Iris pigment epithelial cell (primary cell): Measurements from ENCODE around the gene SIM2.

Source experiments
- DNase-seq: peaks from one replicate; pipeline ENCODE4 v3.0.0-alpha.2; 2011; ENCODE audit warnings: low read depth

SIM2 gene

DNA sequence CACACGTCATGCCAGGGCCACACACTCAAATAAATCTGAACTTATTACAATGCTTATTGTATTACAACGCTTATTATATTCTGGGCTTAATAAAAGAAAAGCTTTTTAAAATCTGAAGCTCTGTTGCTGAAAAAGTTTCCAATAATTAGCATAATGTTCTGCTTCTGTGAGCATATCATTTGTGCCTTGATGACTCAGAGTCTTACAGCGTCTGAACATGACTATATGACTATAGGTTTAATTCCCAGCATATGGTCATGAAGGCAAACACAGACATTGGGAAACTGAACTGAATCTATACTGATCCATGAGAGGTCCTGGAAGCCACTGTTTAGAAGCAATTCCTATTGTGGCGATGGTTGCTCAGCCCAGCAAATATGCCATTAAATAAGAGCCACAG is 66.3 kb downstream of the SIM2 start:
- DNase-seq: peak; percentile 32

DNA sequence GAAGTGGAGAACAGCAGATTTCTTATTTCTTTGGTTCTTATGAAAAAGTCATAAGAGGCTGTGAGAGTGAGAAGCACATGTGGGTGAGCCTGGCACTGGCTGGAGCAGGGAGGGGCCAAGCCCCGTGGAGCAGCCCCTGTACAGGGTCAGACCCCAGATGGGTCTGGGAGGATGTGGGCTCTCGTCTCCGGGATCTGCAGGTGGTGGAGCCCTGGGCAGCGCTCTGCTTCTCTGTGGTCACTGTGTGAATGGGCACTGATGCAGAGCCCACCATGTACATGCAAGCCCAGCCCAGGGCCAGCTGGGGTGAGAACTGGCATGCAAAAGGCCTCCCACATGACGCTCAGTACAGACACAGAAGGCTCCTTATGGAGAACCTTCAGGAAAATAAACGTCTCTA is 67.6 kb downstream of the SIM2 start:
- DNase-seq: no peak

GRCh38 chr21:36767096-36767495 is 68.2 kb downstream of the SIM2 start:
- no peak for DNase-seq

- no peak for DNase-seq
Measured at GRCh38 chr21:36768496-36768895, 69.6 kb downstream of the SIM2 start.

DNA sequence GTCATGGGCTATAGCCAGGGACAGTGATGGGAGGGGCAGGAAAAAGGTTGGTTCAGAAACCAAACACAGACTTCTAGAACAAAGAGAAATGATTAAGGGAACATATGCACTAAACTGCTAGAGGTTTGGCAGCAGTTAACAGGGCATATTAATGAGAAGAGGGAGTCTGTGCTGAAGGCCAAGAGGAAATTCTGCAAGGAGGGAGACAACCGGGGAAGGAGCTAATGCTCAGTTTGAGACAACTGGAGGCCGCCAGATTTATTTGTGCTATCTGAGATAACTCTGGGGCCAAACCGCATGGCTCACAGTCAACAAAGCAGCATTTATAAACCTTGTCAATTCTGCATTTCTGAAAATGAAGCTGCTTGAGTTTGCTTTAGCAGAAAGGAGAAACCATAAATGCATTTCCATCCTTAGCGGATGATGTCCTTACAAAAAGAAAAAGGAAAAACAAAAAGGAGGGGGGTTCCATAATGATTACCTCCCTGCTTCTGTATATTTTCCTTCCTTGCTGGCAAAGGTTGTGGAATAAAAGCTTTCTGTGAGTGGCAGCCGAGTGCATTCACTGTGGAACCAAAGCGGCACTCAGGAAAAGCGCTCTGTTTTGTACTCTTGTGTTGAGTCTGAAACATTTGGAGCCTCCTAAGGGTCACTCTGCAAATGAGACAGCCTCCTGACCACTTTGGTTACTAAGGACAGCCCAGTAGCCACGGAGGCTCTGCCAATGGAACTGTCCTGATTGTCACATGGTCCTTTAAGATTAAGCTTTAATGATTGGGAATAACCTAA is 70.3 kb downstream of the SIM2 start:
- DNase-seq: peak; percentile 66

DNA sequence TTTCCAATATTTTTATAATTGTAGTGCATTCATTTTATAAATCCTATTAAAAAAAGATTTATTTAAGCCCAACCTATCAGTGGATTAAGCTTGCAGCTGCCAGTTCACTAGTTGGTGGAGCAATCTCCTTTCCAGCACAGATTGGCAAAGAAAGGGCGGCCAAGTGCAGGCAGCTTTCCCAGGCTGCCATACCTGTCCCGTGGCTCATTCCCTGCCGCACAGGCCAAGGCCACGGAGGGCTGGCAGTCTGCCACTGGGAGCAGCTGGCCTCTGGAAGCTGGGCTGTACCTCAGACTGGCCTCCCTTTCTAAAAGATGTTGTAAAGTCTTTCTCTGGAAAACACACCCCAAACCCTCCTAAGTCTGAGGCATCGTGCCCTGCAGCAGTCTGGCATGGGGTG is 74.2 kb downstream of the SIM2 start:
- peak; percentile 76 for DNase-seq

DNA sequence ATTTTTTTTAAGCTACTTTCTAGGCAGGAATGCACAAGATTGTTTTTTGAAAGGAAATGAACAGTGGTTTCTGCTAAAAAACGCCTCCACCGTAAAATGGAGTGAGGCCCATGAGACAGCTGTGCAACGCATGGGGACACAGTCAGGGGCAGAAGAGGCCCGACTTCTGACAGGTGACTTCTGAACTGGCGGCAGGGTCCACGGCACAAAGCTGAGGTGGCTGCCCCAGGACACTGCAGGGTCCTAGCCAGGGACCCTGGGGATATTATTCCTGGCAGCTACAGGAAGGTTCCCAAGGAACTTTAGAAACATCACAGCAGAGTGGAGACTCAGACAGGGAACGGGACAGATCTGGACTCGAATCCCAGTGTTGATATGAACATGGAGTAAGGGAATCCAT is 75.1 kb downstream of the SIM2 start:
- no peak for DNase-seq

- no peak for DNase-seq
Measured at GRCh38 chr21:36776981-36777617, 78.2 kb downstream of the SIM2 start.

DNA sequence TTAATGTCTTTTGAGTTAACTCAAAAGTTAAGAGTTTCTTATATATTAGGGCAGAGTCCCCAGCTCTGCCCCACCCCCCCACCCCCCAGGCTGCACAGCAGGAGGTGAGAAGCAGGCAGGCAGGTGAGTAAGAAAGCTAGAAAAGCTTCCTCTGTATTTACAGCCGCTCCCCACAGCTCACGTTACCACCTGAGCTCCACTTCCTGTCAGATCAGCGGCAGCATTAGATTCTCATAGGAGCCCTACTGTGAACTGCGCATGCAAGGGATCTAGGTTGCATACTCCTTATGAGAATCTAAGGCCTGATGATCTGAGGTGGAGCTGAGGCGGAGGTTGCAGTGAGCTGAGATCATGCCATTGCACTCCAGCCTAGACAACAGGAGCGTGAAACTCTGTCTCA is 81.9 kb downstream of the SIM2 start:
- DNase-seq: no peak

GRCh38 chr21:36783612-36784374 is 84.9 kb downstream of the SIM2 start:
- DNase-seq: peak; percentile 96

DNA sequence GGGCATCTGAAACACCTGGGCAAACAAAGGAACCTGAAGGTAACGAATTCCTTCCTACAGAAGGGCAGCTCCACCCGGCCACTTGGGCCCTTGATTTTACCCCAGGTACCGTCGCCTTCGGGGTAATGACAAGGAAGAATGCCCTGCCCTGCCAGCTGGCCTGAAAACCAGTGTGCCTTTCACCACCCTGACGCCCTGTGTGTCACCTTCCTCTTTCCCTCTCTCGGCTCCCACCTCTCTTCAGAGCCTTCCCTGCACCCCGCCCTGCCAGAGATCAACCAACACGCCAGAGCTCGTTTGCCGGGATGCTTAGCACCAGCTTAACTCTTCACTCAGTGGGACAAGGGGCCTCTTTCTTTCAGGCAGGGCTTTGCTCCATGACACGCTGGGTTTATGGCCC is 86.0 kb downstream of the SIM2 start:
- no peak for DNase-seq

GRCh38 chr21:36785615-36786014 is 86.7 kb downstream of the SIM2 start:
- DNase-seq: no peak

- DNase-seq: no peak
Measured at GRCh38 chr21:36786186-36786585, 87.3 kb downstream of the SIM2 start.

DNA sequence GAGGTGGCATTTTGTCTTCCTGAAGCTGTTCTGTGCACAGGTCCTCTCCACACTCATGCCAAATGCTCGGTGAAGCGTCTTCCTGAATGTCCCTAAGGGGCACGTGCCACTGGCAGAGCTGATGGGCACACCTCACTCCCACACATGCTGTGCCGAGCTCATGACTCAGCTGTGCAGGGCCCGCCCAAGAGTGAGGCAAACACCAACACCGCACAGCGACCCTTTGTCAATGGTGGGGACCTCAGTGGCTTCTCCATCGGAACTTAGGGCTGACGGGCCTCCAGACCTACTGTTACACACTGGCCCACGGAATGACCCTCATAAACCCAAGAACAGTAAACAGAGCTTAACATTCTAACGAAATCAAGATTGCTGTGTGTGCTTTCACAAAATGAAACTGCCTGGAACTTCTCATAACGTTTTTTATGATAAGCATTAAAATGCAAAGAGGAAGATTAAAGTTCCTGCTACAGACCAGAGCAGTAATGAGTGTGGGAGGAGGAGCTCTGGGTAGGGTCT is 89.3 kb downstream of the SIM2 start:
- DNase-seq: peak; percentile 67

DNA sequence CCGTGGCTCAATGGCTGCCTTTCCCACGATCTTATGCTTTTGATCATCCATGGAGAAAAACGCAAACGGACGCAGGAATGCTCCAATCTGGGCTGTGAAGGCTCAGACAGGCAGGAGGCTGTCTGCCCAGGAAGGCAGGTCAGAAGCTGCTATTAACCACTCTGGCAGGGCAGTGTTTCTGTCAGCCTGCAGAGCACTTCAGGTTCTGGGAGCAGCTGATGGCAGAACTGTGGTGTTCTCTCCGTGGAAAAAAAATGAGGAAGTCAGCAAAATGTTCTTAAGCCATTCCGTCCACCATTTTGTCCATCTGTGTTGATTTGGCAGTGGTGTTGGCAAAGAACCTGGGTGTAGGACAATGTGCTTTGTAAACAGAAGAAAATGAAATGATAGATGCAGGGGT is 91.7 kb downstream of the SIM2 start:
- no peak for DNase-seq

- DNase-seq: no peak
Measured at GRCh38 chr21:36791180-36791579, 92.3 kb downstream of the SIM2 start.

- no peak for DNase-seq
Measured at GRCh38 chr21:36791695-36792470, 93.0 kb downstream of the SIM2 start.

DNA sequence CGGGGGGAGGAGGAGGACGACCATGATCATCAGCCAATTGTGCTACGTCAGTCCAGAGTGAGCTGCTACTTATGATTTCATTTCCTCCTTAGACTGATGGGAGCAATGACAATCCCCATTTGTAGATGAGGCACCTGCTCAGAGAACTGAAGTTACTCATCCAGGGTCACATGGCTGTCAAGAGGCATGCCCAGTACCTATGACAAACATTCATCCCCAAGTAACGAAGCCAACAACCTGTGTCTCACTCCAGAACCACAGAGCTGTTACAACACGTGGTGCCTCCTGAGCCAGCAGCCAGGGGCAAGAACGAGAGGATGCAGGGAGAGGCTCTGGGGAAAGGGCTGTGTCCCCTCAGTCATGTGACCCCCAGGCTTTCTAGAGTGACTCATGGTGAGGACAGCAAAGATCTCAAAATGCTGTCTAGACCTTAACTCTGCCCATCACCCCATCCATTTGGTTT is 93.6 kb downstream of the SIM2 start:
- DNase-seq: no peak

DNA sequence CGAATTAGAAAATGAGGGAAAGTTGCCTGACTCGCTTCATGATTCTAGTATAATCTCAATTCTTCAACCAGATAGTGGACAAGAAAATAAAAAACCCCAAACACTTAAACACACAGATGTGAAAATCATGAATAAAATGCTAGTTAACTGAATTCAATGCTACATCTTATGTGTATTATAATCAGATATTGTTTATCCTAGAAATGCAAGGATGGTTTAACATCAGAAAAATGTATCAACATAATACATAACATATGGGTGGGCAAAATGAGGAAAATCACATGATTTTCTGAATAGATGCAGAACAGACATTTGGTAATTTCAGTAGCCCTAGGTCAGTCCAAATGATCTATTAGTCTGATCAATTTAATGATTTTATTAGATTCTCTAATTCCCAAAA is 97.2 kb downstream of the SIM2 start:
- DNase-seq: no peak

- no peak for DNase-seq
Measured at GRCh38 chr21:36798491-36798890, 99.6 kb downstream of the SIM2 start.
